Liver (tissue), 9 donors: Measurements from ENCODE around the gene PLAC8. TPM values are rescaled to one million over a fixed set of nuclear protein-coding genes. Genes with fewer than 3 reads are reported as not detected.
A peak's percentile ranks its signal among the peaks of the same experiment; 100 is the strongest.
"Not testable (repeated sequence)": the region's sequence is repeated elsewhere in the genome, so short reads cannot be mapped to it uniquely, and the experiment has no call there.

ENCODE experiments used
- DNase-seq: peaks from one replicate; pipeline ENCODE4 v3.0.0-alpha.2; 2017; ENCODE audit warnings: low spot score
- H3K27ac ChIP-seq, 2 donors: one replicate each; pipeline ENCODE4 v1.7.0; 2013; ENCODE audit warnings: inconsistent platforms in 2 of 2, low read length in 2 of 2, control low read depth in 1 of 2, low read depth in 1 of 2, mild to moderate bottlenecking in 1 of 2
- H3K27me3 ChIP-seq, 4 donors: one replicate each; pipeline versions ENCODE4 v1.6.1 to v1.7.0; 2013; ENCODE audit warnings: low read length in 3 of 4, inconsistent platforms in 1 of 4, mild to moderate bottlenecking in 1 of 4, moderate library complexity in 1 of 4; ENCODE audit not compliant: control insufficient read depth in 4 of 4, insufficient read depth in 4 of 4
- H3K36me3 ChIP-seq, 4 donors: one replicate each; pipeline versions ENCODE4 v1.6.1 to v1.7.0; 2013; ENCODE audit warnings: low read length in 3 of 4, mild to moderate bottlenecking in 3 of 4, low read depth in 1 of 4, moderate library complexity in 1 of 4; ENCODE audit not compliant: control insufficient read depth in 4 of 4, insufficient read depth in 3 of 4
- H3K4me1 ChIP-seq, 4 donors: one replicate each; pipeline versions ENCODE4 v1.6.1 to v1.7.0; 2013; ENCODE audit warnings: low read length in 3 of 4, mild to moderate bottlenecking in 3 of 4, moderate library complexity in 1 of 4; ENCODE audit not compliant: control insufficient read depth in 4 of 4, insufficient read depth in 4 of 4
- H3K4me3 ChIP-seq, 3 donors: one replicate each; pipeline versions ENCODE4 v1.6.1 to v1.7.0; 2013; ENCODE audit warnings: low read length in 3 of 3, control low read depth in 1 of 3, low read depth in 1 of 3, mild to moderate bottlenecking in 1 of 3
- H3K9ac ChIP-seq, 2 donors: one replicate each; pipeline ENCODE4 v1.7.0; 2013; ENCODE audit warnings: low read length in 2 of 2, mild to moderate bottlenecking in 2 of 2, moderate library complexity in 2 of 2, control low read depth in 1 of 2, low read depth in 1 of 2
- H3K9me3 ChIP-seq, 4 donors: one replicate each; pipeline versions ENCODE4 v1.6.1 to v1.7.0; 2013; ENCODE audit warnings: low read length in 3 of 4; ENCODE audit not compliant: control insufficient read depth in 4 of 4
- ATF3 ChIP-seq: IDR thresholded peaks from 2 replicates; pipeline ENCODE4 v1.6.1; 2016; ENCODE audit warnings: antibody characterized with exemption
- CTCF ChIP-seq: fragments of 150-350 bp; IDR thresholded peaks from 2 replicates; pipeline ENCODE4 v1.5.1; 2017; ENCODE audit warnings: improper control_type of control experiment, low read depth, low read length; ENCODE audit not compliant: missing input control
- EGR1 ChIP-seq, 2 donors: IDR thresholded peaks; 2 replicates each; pipeline ENCODE4 v1.6.1; 2016 to 2018; ENCODE audit warnings: antibody characterized with exemption in 2 of 2, low read depth in 2 of 2
- FOXA1 ChIP-seq: IDR thresholded peaks from 2 replicates; pipeline ENCODE4 v1.6.1; 2016; ENCODE audit warnings: antibody characterized with exemption
- FOXA2 ChIP-seq: IDR thresholded peaks from 2 replicates; pipeline ENCODE4 v1.6.1; 2016; ENCODE audit warnings: antibody characterized with exemption
- GABPA ChIP-seq, 2 donors: IDR thresholded peaks in 1 of 2; conservative IDR thresholded peaks in 1 of 2; 2 replicates each; pipeline ENCODE4 v1.6.1; 2016; ENCODE audit warnings: antibody characterized with exemption in 2 of 2, mild to moderate bottlenecking in 1 of 2, moderate library complexity in 1 of 2
- HNF4A ChIP-seq, 2 donors: conservative IDR thresholded peaks; 2 replicates each; pipeline ENCODE4 v1.6.1; 2016; ENCODE audit warnings: antibody characterized with exemption in 2 of 2, mild to moderate bottlenecking in 2 of 2
- HNF4G ChIP-seq: IDR thresholded peaks from 2 replicates; pipeline ENCODE4 v1.6.1; 2016; ENCODE audit warnings: antibody characterized with exemption
- JUND ChIP-seq, 2 donors: IDR thresholded peaks; 2 replicates each; pipeline ENCODE4 v1.6.1; 2016; ENCODE audit warnings: antibody characterized with exemption in 2 of 2
- MAX ChIP-seq: IDR thresholded peaks from 2 replicates; pipeline ENCODE4 v1.6.1; 2016; ENCODE audit warnings: antibody characterized with exemption
- NR2F2 ChIP-seq: IDR thresholded peaks from 2 replicates; pipeline ENCODE4 v1.6.1; 2016; ENCODE audit warnings: antibody characterized with exemption
- RAD21 ChIP-seq, 2 donors: IDR thresholded peaks; 2 replicates each; pipeline ENCODE4 v1.6.1; 2016; ENCODE audit warnings: antibody characterized with exemption in 2 of 2, mild to moderate bottlenecking in 2 of 2
- REST ChIP-seq: IDR thresholded peaks from 2 replicates; pipeline ENCODE4 v1.6.1; 2016; ENCODE audit warnings: antibody characterized with exemption, mild to moderate bottlenecking
- RXRA ChIP-seq, 2 donors: IDR thresholded peaks; 2 replicates each; pipeline ENCODE4 v1.6.1; 2017 to 2018; ENCODE audit warnings: antibody characterized with exemption in 2 of 2, mild to moderate bottlenecking in 1 of 2
- SP1 ChIP-seq: IDR thresholded peaks from 2 replicates; pipeline ENCODE4 v1.6.1; 2018; ENCODE audit warnings: antibody characterized with exemption, mild to moderate bottlenecking
- TAF1 ChIP-seq: conservative IDR thresholded peaks from 2 replicates; pipeline ENCODE4 v1.6.1; 2016; ENCODE audit warnings: antibody characterized with exemption, mild to moderate bottlenecking
- YY1 ChIP-seq: IDR thresholded peaks from 2 replicates; pipeline ENCODE4 v1.6.1; 2016; ENCODE audit warnings: antibody characterized with exemption, mild to moderate bottlenecking
- ZBTB33 ChIP-seq: IDR thresholded peaks from 2 replicates; pipeline ENCODE4 v1.6.1; 2016; ENCODE audit warnings: antibody characterized with exemption
- WGBS: extraction: QIAGEN DNeasy Blood & Tissue Kit; methylation state at CpG from one replicate; pipeline ENCODE4 v1.1.7; 2013; 5-methylcytosine and 5-hydroxymethylcytosine counted together
- polyA plus RNA-seq, 2 donors: library from polyadenylated mRNA; stranded (reverse) in 1 of 2; unstranded in 1 of 2; fragments of 200-250 nt in 1 of 2; fragments of >200 nt in 1 of 2; fragmentation: Nextera tagmentation in 1 of 2; extraction: Ambion mirVana in 1 of 2; gene quantifications; one replicate each; pipeline versions ENCODE4 v1.2.1 to v1.2.3, GENCODE V29; 2013 to 2015
- total RNA-seq, 2 donors: library from RNA; depleted of rRNA; stranded (reverse); fragments of >200 nt; gene quantifications; one replicate each; pipeline ENCODE4 v1.2.3, GENCODE V29; 2014
- donor health status: healthy.
- donor health status: healthy.
- donor health status: healthy.
- donor health status: healthy.
- donor health status: healthy.

The PLAC8 gene
- total and polyA plus RNA-seq, 4 donors: 8.1 to 63.2 (median 14.2) TPM

- no peak for DNase-seq
- WGBS: 98% methylated on average over 4 of the region's 4 CpGs
- Histone ChIP-seq H3K4me3 (no peak overlapping the region), H3K36me3 (peaks cover 9 to 38% (median 27%) of the 10 kb centered on the region in 4 donors), H3K4me1 (no peaks in the 10 kb centered on the region), H3K27ac (no peak overlapping the region), H3K9ac (no peak overlapping the region), H3K9me3 (no peaks in the 10 kb centered on the region), H3K27me3 (no peaks in the 10 kb centered on the region)
- TF ChIP-seq ATF3: no peak
- no peak for TF ChIP-seq RXRA (IDR thresholded peaks at IDR 0.05)
- no peak for TF ChIP-seq EGR1 (IDR thresholded peaks at IDR 0.05; ENCODE audit: low read depth in 2 of 2)
- no peak for TF ChIP-seq MAX
- no peak for TF ChIP-seq GABPA (IDR thresholded peaks at IDR 0.05 in 1 of 2, conservative IDR thresholded peaks at IDR 0.05 in 1 of 2)
- no peak for TF ChIP-seq ZBTB33
- no peak for TF ChIP-seq FOXA1
- no peak for TF ChIP-seq REST
- no peak for TF ChIP-seq FOXA2
- no peak for TF ChIP-seq SP1
- TF ChIP-seq CTCF: no peak
- TF ChIP-seq JUND (IDR thresholded peaks at IDR 0.05): no peak
- TF ChIP-seq HNF4A (conservative IDR thresholded peaks at IDR 0.05): no peak
- no peak for TF ChIP-seq HNF4G
- no peak for TF ChIP-seq RAD21 (IDR thresholded peaks at IDR 0.05)
- TF ChIP-seq NR2F2: no peak
- no peak for TF ChIP-seq TAF1
- TF ChIP-seq YY1: no peak
These were observed 51.8 kb downstream of the PLAC8 start for GRCh38 chr4:83062739-83063138.

- H3K27me3 ChIP-seq: no peaks in the 10 kb centered on the region
- no peak overlapping the region for H3K9ac ChIP-seq
- peaks cover 5 to 37% (median 28%) of the 10 kb centered on the region in 4 donors for H3K36me3 ChIP-seq
- TF ChIP-seq JUND (IDR thresholded peaks at IDR 0.05) (no peak), RAD21 (IDR thresholded peaks at IDR 0.05) (peak in 1 of 2 donors; percentile 47), FOXA1 (no peak)
- H3K4me3 ChIP-seq: no peak overlapping the region
- H3K27ac ChIP-seq: no peak overlapping the region
- no peaks in the 10 kb centered on the region for H3K4me1 ChIP-seq
- no peaks in the 10 kb centered on the region for H3K9me3 ChIP-seq
- DNase-seq: no peak
These were observed 59.6 kb downstream of the PLAC8 start for GRCh38 chr4:83054928-83055327.

GRCh38 chr4:83048781-83049180 is 65.7 kb downstream of the PLAC8 start:
- not testable (repeated sequence) for H3K9me3 ChIP-seq, H3K27me3 ChIP-seq, H3K9ac ChIP-seq, DNase-seq, H3K4me3 ChIP-seq, H3K4me1 ChIP-seq, H3K27ac ChIP-seq
- H3K36me3 ChIP-seq: peaks cover 5 to 27% (median 12%) of the 10 kb centered on the region in 4 donors
- 94% methylated on average over 8 of the region's 8 CpGs for WGBS
